NCI-H128 (cell line): ENCODE measurements around the gene UBTD2.

Experiments
- DNase-seq: peaks from one replicate; lab custom pipeline; 2025; ENCODE audit not compliant: unreplicated experiment; lab: John Stamatoyannopoulos, UW

The UBTD2 gene

GRCh38 chr5:172172912-172173563 lies 110.5 kb downstream of the UBTD2 start:
- DNase-seq: no peak

GRCh38 chr5:172171118-172171517 lies 112.4 kb downstream of the UBTD2 start:
- no peak for DNase-seq

DNA sequence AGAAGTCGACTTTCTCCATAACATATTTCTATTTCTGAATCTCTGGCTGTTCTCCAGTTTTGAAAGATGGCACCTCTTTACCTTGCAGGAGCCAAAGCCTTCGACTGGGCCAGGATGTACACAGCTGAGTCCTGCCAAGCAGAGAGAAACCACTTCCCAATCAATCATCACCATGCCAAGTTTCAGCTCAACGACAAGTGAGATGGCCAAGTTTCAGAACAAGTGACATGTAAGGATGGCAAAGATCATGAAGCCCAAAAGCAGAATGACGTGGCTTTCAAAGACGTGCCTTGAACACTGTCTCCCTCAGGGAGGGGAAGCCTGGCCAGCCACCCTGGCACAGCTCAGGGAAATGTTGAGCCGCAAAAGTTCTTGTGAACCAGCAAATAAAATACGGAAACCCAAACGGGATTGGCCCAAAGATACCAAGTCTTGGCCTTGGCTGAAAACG lies 113.3 kb downstream of the UBTD2 start:
- no peak for DNase-seq

- no peak for DNase-seq
Measured at GRCh38 chr5:172169216-172169615, 114.3 kb downstream of the UBTD2 start.

DNA sequence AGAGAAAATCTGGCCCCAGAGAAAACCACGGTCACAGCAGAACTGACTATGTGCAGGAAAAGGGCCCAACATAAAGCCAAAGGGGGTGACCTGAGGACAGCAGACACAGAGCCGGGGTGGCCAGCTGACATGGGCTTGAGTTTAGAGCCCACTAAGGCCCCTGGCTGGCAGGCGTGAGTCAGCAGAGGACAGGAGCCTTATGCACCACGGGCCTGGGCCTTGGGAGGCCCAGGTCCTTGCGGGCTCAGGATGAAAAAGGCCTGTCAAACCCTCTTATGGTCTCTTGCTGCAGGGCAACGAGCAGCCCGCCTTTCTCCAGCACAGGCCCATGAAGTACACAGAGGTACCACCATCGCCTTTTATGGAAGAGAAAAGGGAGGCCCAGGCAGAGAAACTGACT lies 115.3 kb downstream of the UBTD2 start:
- DNase-seq: no peak

GRCh38 chr5:172167895-172168294 lies 115.7 kb downstream of the UBTD2 start:
- DNase-seq: no peak

GRCh38 chr5:172166030-172166826 lies 117.3 kb downstream of the UBTD2 start:
- no peak for DNase-seq

DNA sequence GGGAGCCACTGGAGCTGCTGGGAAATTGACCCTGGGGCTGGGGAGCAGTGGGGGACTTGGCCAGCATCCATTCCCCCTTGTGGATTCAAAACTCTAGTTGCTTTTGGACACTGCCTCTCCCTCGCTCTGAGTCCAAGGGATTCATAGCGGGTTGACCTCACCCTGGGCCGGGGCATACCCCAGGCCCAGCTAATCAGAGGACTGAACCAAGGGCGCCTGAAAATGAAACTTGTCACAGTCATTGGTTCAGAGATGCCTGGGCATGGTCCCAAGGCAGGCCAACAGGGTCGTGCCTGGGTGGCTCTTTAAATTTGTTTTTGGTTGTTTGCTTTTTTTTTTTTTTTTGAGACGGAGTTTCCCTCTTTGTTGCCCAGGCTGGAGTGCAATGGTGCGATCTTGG lies 118.1 kb downstream of the UBTD2 start:
- DNase-seq: no peak

- no peak for DNase-seq
Measured at GRCh38 chr5:172164769-172165212, 118.8 kb downstream of the UBTD2 start.

GRCh38 chr5:172163346-172163745 lies 120.2 kb downstream of the UBTD2 start:
- DNase-seq: no peak

DNA sequence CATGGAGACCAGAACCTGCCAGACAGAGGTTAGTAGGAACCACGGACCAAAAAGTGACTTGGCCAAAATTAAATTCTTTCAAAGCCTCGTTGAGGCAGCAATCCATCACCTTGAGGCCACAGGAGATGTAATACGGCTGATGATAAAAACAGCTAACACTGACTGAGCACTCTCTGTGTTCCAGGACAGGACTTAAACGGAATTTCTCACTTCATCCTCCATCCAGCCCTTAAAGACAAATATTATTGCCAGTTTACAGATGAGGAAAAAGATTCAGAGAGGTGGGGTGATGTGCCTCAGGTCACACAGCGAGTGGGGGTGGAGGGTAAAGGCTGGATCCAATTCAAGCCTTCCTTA lies 120.6 kb downstream of the UBTD2 start:
- DNase-seq: no peak

GRCh38 chr5:172162323-172162986 lies 121.1 kb downstream of the UBTD2 start:
- no peak for DNase-seq

GRCh38 chr5:172160506-172160905 lies 123.1 kb downstream of the UBTD2 start:
- DNase-seq: no peak
